ENCODE results near the gene NAP1L4.

Gene NAP1L4

GRCh38 chr11:3030289-3031070 lies 38.4 kb upstream of the NAP1L4 start:
- H3K4me3 ChIP-seq (ENCODE audit: low read depth, low read length) = no peak overlapping the region

GRCh38 chr11:3028813-3029212 lies 36.7 kb upstream of the NAP1L4 start:
- no peak for TF ChIP-seq CTCF (IDR thresholded peaks at IDR 0.05; ENCODE audit: low read depth, low read length)
- H3K4me3 ChIP-seq (ENCODE audit: low read depth, low read length) = no peak overlapping the region

More at GRCh38 chr11:3030289-3031070, 38.4 kb upstream of the NAP1L4 start:
- no peak for TF ChIP-seq CTCF (IDR thresholded peaks at IDR 0.05; ENCODE audit: low read depth, low read length)

- H3K4me3 ChIP-seq (ENCODE audit: low read depth, low read length) = no peak overlapping the region
- no peak for TF ChIP-seq CTCF (IDR thresholded peaks at IDR 0.05; ENCODE audit: low read depth, low read length)
Measured at GRCh38 chr11:3026803-3027202, 34.7 kb upstream of the NAP1L4 start.

- no peak for TF ChIP-seq CTCF (IDR thresholded peaks at IDR 0.05; ENCODE audit: low read depth, low read length)
- no peak overlapping the region for H3K4me3 ChIP-seq (ENCODE audit: low read depth, low read length)
Measured at GRCh38 chr11:3022982-3023381, 30.9 kb upstream of the NAP1L4 start.

GRCh38 chr11:3022300-3022967 lies 30.3 kb upstream of the NAP1L4 start:
- TF ChIP-seq CTCF (IDR thresholded peaks at IDR 0.05; ENCODE audit: low read depth, low read length) = no peak
- H3K4me3 ChIP-seq (ENCODE audit: low read depth, low read length) = no peak overlapping the region

- H3K4me3 ChIP-seq (ENCODE audit: low read depth, low read length) = no peak overlapping the region
- 0 out of 2 replicates have a peak, but pooled peaks have one; percentile 19 for TF ChIP-seq CTCF (IDR thresholded peaks at IDR 0.05; ENCODE audit: low read depth, low read length)
Measured at GRCh38 chr11:3021125-3021524, 29.0 kb upstream of the NAP1L4 start.

GRCh38 chr11:3020011-3020410 lies 27.9 kb upstream of the NAP1L4 start:
- no peak overlapping the region for H3K4me3 ChIP-seq (ENCODE audit: low read depth, low read length)
- no peak for TF ChIP-seq CTCF (IDR thresholded peaks at IDR 0.05; ENCODE audit: low read depth, low read length)

All from WI38 (cell line).